GM12878 (cell line): ENCODE results near the gene PCCA. TPM values are rescaled to one million over a fixed set of nuclear protein-coding genes. Genes with fewer than 3 reads are reported as not detected.

Experiments
- ATAC-seq: fragments of 200-7000 bp; cut with Tn5 transposase; 3 replicates; pipeline ENCODE4 v1.9.1; 2020; ENCODE audit warnings: mild to moderate bottlenecking, moderate library complexity
- BruUV-seq: library from RNA; stranded (reverse); fragments of 400-500 nt; replicated peaks from 2 replicates; lab custom pipeline; 2021; lab: Mats Ljungman, UMichigan
- CTCF ChIA-PET: fragments of 300-600 bp; sonication (Branson Sonifier 250); formaldehyde crosslinking; extraction: SDS; loops from one replicate; lab custom pipeline; 2021; ENCODE audit warnings: inconsistent platforms; lab: Yijun Ruan, JAX
- POLR2A ChIA-PET: fragments of 350-600 bp; formaldehyde crosslinking; extraction: SDS; loops from one replicate; lab custom pipeline; 2021; ENCODE audit warnings: inconsistent platforms; lab: Charles Lee
- RAD21 ChIA-PET: fragments of 300-600 bp; sonication (Branson Sonifier 250); formaldehyde crosslinking; loops from one replicate; lab custom pipeline; 2023; ENCODE audit warnings: antibody characterized with exemption; ENCODE audit not compliant: unreplicated experiment; lab: Charles Lee
- SMC1A ChIA-PET: fragments of 300-600 bp; sonication (Branson Sonifier 250); formaldehyde crosslinking; loops from one replicate; lab custom pipeline; 2023; ENCODE audit not compliant: unreplicated experiment, uncharacterized antibody; lab: Charles Lee
- DNase-seq: peaks from one replicate; pipeline ENCODE4 v3.0.0-alpha.2; 2011; ENCODE audit warnings: low read depth, low spot score
- FAIRE-seq: peaks from 3 replicates; lab custom pipeline; 2011; peaks lifted over from hg19 to GRCh38; lab: Jason Lieb, UNC
- H2AFZ ChIP-seq: 2 replicates; pipeline ENCODE4 v1.6.0; 2011; ENCODE audit warnings: low read depth, low read length, control low read depth; ENCODE audit not compliant: control insufficient read depth
- H3K27ac ChIP-seq: 2 replicates; pipeline ENCODE4 v1.5.1; 2011; ENCODE audit warnings: control low read depth; ENCODE audit not compliant: control insufficient read depth, insufficient read depth
- H3K27me3 ChIP-seq, 2 experiments: replicated peaks in 1 of 2; 2 replicates each; pipeline versions ENCODE4 v1.6.0 to v1.6.1; 2011; ENCODE audit warnings: low read length in 1 of 2; ENCODE audit not compliant: control insufficient read depth in 2 of 2, insufficient read depth in 2 of 2
- H3K36me3 ChIP-seq, 2 experiments: 2 replicates each; pipeline ENCODE4 v1.5.1; 2011; ENCODE audit warnings: low read length in 1 of 2; ENCODE audit not compliant: control insufficient read depth in 2 of 2, insufficient read depth in 2 of 2
- H3K4me1 ChIP-seq: 2 replicates; pipeline ENCODE4 v1.6.1; 2011; ENCODE audit warnings: mild to moderate bottlenecking, low read length, moderate library complexity, mixed read lengths; ENCODE audit not compliant: control insufficient read depth, insufficient read depth
- H3K4me2 ChIP-seq: 2 replicates; pipeline ENCODE4 v1.6.0; 2011; ENCODE audit warnings: control low read depth; ENCODE audit not compliant: control insufficient read depth, insufficient read depth
- H3K4me3 ChIP-seq: fragments of 200-600 bp; sonication (generic); 2 replicates; pipeline ENCODE4 v1.5.1; 2016
- H3K79me2 ChIP-seq: 2 replicates; pipeline ENCODE4 v1.6.0; 2011; ENCODE audit warnings: low read length; ENCODE audit not compliant: control insufficient read depth, insufficient read depth
- H3K9ac ChIP-seq: 2 replicates; pipeline ENCODE4 v1.8.0; 2011; ENCODE audit warnings: low read length, control low read depth, mixed read lengths; ENCODE audit not compliant: control insufficient read depth, insufficient read depth
- H3K9me3 ChIP-seq: replicated peaks from 3 replicates; pipeline ENCODE4 v1.5.1; 2011; ENCODE audit warnings: mild to moderate bottlenecking, low read length; ENCODE audit not compliant: control insufficient read depth, insufficient read depth
- H4K20me1 ChIP-seq: 2 replicates; pipeline ENCODE4 v1.6.0; 2011; ENCODE audit not compliant: control insufficient read depth, insufficient read depth
- SUPT20H ChIP-seq: IDR thresholded peaks from 2 replicates; pipeline ENCODE4 v1.6.1; 2011; ENCODE audit warnings: low read depth, mild to moderate bottlenecking, low read length, moderate library complexity, borderline replicate concordance; ENCODE audit not compliant: control insufficient read depth
- WGBS: methylation state at CpG from one replicate; pipeline ENCODE4 v1.1.6; 2016; ENCODE audit warnings: low lambda C conversion rate; ENCODE audit not compliant: insufficient replicate concordance, insufficient coverage; ENCODE audit errors: missing lambda C conversion rate; 5-methylcytosine and 5-hydroxymethylcytosine counted together
- in situ Hi-C: fragments of 300-500 bp; cut with MboI; formaldehyde crosslinking; loops from 9 replicates; pipeline ENCODE4 v1.14.3; 2018; ENCODE audit warnings: mixed read lengths
- intact Hi-C: fragments of 100-400 bp; cut with micrococcal nuclease; formaldehyde crosslinking; loops from one replicate; pipeline ENCODE4 v1.14.2; 2022; ENCODE audit not compliant: unreplicated experiment
- polyA plus RNA-seq, 11 experiments: library from polyadenylated mRNA; depleted of rRNA in 4 of 11; unstranded in 6 of 11; stranded (reverse) in 5 of 11; fragments of >200 nt; fragmentation: Nextera tagmentation in 4 of 11; fragmentation: Illumina TruSeq in 1 of 11; extraction: Ambion mirVana in 4 of 11; extraction: Trizol in 1 of 11; gene quantifications; 1 replicate in 1 of 11; 2 replicates in 10 of 11; pipeline versions ENCODE4 v1.2.1 to v1.2.3, GENCODE V29; 2011 to 2016; ENCODE audit warnings: inconsistent platforms in 2 of 11, missing spikeins in 2 of 11, low read depth in 1 of 11
- total RNA-seq, 4 experiments: library from RNA; depleted of rRNA in 3 of 4; stranded (reverse); fragments of >200 nt in 3 of 4; fragmentation: Illumina TruSeq in 1 of 4; extraction: Trizol in 1 of 4; gene quantifications; 2 replicates each; pipeline versions ENCODE4 v1.2.1 to v1.2.3, GENCODE V29; 2013 to 2021
- TF ChIP-seq, protein P1 (sequence below): IDR thresholded peaks from 2 replicates; pipeline ENCODE4 v1.6.1; 2012; ENCODE audit warnings: improper control_type of control experiment, low read depth, low read length; ENCODE audit not compliant: insufficient replicate concordance
- TF ChIP-seq, protein P2 (sequence below): fragments of 450-650 bp; IDR thresholded peaks from 2 replicates; pipeline ENCODE4 v1.6.1; 2017; ENCODE audit warnings: mild to moderate bottlenecking, moderate library complexity
- TF ChIP-seq, protein P3 (sequence below): IDR thresholded peaks from 2 replicates; pipeline ENCODE4 v1.6.1; 2011; ENCODE audit warnings: low read depth, mild to moderate bottlenecking, low read length, moderate library complexity, borderline replicate concordance; ENCODE audit errors: extremely low read depth

The PCCA gene
- total and polyA plus RNA-seq, 10 of the 15 experiments (the other 5 are each of a cell fraction or from before 2014, with no cell fraction given): 5.9 to 18.2 (median 12.4) TPM

DNA sequence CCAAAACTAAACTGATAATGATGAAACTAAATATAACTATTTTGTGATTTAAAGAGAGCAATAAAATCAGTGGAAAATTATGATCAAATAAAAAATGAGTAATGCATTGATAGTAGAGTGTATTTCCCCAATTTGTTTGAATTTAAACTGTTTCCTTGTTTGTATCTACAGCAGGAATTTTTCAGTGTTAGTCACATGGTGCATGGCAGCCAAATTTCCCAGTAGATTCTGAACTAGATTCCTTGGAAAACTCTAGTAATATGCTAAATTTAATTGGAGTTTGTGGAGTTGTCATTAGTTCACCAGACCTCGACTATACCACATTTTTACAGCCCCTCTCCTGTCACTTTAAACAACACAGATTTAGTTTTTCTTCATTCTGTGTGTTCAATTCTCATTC, 156.2 kb downstream of the PCCA start (continued):
- TF ChIP-seq, protein P1, sequence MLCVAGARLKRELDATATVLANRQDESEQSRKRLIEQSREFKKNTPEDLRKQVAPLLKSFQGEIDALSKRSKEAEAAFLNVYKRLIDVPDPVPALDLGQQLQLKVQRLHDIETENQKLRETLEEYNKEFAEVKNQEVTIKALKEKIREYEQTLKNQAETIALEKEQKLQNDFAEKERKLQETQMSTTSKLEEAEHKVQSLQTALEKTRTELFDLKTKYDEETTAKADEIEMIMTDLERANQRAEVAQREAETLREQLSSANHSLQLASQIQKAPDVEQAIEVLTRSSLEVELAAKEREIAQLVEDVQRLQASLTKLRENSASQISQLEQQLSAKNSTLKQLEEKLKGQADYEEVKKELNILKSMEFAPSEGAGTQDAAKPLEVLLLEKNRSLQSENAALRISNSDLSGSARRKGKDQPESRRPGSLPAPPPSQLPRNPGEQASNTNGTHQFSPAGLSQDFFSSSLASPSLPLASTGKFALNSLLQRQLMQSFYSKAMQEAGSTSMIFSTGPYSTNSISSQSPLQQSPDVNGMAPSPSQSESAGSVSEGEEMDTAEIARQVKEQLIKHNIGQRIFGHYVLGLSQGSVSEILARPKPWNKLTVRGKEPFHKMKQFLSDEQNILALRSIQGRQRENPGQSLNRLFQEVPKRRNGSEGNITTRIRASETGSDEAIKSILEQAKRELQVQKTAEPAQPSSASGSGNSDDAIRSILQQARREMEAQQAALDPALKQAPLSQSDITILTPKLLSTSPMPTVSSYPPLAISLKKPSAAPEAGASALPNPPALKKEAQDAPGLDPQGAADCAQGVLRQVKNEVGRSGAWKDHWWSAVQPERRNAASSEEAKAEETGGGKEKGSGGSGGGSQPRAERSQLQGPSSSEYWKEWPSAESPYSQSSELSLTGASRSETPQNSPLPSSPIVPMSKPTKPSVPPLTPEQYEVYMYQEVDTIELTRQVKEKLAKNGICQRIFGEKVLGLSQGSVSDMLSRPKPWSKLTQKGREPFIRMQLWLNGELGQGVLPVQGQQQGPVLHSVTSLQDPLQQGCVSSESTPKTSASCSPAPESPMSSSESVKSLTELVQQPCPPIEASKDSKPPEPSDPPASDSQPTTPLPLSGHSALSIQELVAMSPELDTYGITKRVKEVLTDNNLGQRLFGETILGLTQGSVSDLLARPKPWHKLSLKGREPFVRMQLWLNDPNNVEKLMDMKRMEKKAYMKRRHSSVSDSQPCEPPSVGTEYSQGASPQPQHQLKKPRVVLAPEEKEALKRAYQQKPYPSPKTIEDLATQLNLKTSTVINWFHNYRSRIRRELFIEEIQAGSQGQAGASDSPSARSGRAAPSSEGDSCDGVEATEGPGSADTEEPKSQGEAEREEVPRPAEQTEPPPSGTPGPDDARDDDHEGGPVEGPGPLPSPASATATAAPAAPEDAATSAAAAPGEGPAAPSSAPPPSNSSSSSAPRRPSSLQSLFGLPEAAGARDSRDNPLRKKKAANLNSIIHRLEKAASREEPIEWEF: no peak

DNA sequence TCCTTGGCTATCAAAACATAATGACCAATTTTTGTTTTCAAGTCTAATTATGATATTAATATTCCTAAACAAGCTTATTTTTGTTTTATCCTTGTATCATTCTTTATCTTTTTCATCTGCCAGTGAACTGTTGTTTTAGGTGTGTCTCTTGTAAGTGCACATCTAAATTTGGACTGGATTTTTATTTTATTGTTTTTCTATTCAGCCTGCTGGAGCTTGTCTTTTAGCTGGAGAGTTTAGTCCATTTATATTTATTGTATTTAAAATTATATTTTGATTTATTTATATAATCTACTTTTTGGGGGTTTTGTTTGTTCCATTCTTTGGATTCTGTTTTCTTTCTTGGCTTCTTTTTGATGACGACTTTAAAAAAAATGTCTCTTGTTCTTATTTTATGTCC, 159.0 kb downstream of the PCCA start:
- ChIA-PET CTCF (interaction anchor here (1.7 kb wide), 1 partner anchor 9 kb away, joined by 4 read pairs; no protein-coding TSS in a partner anchor), SMC1A (no interaction called here), POLR2A (no interaction called here), RAD21 (no interaction called here)
- H3K27ac ChIP-seq: no peak overlapping the region
- no peaks in the 10 kb centered on the region for H3K27me3 ChIP-seq
- H2AFZ ChIP-seq: no peak overlapping the region
- FAIRE-seq (no peak), DNase-seq (no peak), ATAC-seq (no peak)
- no peaks in the 10 kb centered on the region for H3K79me2 ChIP-seq
- TF ChIP-seq, protein P2, sequence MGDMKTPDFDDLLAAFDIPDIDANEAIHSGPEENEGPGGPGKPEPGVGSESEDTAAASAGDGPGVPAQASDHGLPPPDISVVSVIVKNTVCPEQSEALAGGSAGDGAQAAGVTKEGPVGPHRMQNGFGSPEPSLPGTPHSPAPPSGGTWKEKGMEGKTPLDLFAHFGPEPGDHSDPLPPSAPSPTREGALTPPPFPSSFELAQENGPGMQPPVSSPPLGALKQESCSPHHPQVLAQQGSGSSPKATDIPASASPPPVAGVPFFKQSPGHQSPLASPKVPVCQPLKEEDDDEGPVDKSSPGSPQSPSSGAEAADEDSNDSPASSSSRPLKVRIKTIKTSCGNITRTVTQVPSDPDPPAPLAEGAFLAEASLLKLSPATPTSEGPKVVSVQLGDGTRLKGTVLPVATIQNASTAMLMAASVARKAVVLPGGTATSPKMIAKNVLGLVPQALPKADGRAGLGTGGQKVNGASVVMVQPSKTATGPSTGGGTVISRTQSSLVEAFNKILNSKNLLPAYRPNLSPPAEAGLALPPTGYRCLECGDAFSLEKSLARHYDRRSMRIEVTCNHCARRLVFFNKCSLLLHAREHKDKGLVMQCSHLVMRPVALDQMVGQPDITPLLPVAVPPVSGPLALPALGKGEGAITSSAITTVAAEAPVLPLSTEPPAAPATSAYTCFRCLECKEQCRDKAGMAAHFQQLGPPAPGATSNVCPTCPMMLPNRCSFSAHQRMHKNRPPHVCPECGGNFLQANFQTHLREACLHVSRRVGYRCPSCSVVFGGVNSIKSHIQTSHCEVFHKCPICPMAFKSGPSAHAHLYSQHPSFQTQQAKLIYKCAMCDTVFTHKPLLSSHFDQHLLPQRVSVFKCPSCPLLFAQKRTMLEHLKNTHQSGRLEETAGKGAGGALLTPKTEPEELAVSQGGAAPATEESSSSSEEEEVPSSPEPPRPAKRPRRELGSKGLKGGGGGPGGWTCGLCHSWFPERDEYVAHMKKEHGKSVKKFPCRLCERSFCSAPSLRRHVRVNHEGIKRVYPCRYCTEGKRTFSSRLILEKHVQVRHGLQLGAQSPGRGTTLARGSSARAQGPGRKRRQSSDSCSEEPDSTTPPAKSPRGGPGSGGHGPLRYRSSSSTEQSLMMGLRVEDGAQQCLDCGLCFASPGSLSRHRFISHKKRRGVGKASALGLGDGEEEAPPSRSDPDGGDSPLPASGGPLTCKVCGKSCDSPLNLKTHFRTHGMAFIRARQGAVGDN: no peak
- TF ChIP-seq, protein P3, sequence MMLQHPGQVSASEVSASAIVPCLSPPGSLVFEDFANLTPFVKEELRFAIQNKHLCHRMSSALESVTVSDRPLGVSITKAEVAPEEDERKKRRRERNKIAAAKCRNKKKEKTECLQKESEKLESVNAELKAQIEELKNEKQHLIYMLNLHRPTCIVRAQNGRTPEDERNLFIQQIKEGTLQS: no peak
- no peak for TF ChIP-seq SUPT20H
- intact Hi-C loops (no loop called here), in situ Hi-C loops (no loop called here)
- H3K4me2 ChIP-seq: no peak overlapping the region
- no peaks in the 10 kb centered on the region for H3K4me1 ChIP-seq
- 73% methylated on average over 1 of the region's 1 CpG for WGBS
- H3K4me3 ChIP-seq: no peak overlapping the region
- no peaks in the 10 kb centered on the region for H3K36me3 ChIP-seq
- H3K9ac ChIP-seq: no peak overlapping the region
- no peaks in the 10 kb centered on the region; the same call in 2 of the 3 replicates for H3K9me3 ChIP-seq
- H4K20me1 ChIP-seq: no peaks in the 10 kb centered on the region
- no TSS peak for BruUV-seq
